SHP77 treated with DMSO at 0.1 percent for 48 hours (cell line): ENCODE data around the gene S100A6.
"Not testable (repeated sequence)": the region's sequence is repeated elsewhere in the genome, so short reads cannot be mapped to it uniquely, and the experiment has no call there.

Experiments
- DNase-seq: peaks from one replicate; lab custom pipeline; 2025; lab: John Stamatoyannopoulos, UW

Gene S100A6

GRCh38 chr1:153563991-153564390 lies 28.2 kb upstream of the S100A6 start:
- no peak for DNase-seq

DNA sequence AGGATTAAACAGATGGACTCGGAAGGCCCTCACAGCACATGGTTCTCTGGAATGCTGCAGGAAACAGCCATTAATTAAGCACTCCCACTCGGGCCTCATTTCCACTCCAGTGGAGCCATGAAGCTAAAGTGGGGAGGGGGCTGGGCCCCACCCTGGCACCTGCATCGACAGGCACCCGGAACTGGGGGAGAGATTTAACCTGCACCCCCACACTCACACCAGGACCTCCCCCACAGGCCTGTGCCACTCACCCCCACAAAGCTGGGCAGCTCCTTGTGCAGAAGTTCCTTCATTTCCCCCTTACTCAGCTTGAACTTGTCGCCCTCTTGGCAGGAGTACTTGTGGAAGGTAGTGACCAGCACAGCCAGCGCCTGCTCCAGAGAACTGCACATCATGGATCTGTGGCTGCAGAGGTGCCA lies 27.7 kb upstream of the S100A6 start:
- DNase-seq: no peak

DNA sequence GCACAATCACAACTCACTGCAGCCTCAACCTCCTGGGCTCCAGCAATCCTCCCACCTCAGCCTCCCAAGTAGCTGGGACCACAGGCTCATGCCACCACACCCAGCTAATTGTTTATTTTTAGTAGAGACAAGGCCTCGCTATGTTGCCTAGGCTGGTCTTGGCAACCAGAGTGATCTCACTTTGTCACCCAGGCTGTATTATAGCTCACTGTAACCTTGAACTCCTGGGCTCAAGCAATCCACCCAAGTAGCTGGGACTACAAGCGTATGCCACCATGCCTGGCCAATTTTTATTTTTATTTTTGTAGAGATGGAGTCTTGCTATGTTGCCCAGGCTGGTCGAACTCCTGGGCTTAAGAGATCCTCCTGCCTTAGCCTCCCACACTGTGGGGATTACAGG lies 26.2 kb upstream of the S100A6 start:
- not testable (repeated sequence) for DNase-seq

DNA sequence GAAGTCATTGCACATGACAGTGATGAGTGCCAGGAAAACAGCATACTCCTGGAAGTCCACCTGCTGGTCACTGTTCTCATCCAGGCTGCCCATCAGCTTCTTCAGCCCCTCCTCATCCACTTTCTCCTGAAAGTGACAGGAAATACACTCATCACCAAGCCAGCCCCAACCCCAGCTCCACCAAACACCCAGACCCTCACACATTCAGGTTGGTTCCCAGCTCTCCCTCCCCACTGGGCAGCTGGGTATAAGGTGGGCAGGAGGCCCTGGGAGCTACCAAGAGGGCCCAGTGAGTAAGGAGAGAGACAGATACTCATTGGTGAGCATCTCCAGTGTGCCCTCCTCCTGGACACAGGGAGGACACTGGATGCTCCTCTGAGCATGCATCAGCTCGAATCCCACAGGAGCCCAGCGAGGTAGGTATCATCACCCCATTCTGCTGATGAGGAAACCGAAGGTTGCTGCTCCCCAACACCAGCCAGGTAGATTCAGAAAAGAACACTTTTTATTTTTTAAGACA lies 25.7 kb upstream of the S100A6 start:
- no peak for DNase-seq

DNA sequence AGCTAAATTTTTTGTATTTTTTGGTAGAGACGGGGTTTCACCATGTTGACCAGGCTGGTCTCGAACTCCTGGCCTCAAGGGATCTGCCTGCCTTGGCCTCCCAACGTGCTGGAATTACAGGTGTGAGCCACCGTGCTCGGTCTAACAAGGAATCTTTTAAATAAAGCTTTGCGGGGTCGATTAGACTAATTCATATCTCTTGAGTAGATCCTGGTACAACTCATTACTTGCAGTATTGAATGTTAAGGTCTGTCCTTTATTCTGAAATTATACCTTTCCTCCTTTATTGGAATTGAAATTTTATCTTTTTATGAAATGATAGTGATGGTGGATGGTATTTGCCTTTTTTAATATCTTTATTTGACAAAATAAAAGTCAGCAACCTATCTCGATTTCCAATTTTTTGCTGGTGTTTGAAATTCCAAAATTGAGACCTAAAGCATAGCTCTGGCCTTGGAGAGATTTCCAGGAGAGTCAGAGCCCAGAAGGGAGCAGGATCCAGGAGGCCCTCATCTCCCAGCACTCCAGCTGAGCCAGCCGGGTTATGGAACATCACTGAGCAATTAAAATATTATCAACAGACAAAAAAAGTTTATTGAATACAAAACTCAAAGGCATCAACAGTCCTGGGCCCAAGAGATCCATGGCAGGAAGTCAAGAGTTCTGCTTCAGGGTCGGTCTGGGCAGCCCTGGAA lies 25.1 kb upstream of the S100A6 start:
- no peak for DNase-seq

GRCh38 chr1:153560241-153560640 lies 24.4 kb upstream of the S100A6 start:
- DNase-seq: no peak

DNA sequence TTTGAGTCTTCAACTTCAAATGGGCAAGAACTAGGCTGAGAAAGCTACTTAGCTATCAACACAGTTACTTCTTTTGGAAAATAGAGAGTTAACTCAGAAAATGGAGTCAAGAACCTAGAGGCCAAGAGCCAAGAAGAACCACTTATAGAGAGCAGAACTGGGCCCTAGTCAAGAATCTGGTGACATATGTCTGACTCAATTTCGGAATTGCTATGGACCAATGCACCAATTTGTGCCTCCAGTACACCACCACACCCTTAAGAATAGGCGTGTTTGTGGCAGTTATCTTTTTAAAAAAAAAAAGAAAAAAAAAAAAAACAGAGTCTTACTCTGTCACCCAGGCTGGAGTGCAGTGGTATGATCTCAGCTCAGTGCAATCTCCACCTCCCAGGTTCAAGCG lies 22.1 kb upstream of the S100A6 start:
- no peak for DNase-seq

- no peak for DNase-seq
Measured at GRCh38 chr1:153556348-153556747, 20.6 kb upstream of the S100A6 start.

- no peak for DNase-seq
Measured at GRCh38 chr1:153553830-153554541, 18.2 kb upstream of the S100A6 start.

DNA sequence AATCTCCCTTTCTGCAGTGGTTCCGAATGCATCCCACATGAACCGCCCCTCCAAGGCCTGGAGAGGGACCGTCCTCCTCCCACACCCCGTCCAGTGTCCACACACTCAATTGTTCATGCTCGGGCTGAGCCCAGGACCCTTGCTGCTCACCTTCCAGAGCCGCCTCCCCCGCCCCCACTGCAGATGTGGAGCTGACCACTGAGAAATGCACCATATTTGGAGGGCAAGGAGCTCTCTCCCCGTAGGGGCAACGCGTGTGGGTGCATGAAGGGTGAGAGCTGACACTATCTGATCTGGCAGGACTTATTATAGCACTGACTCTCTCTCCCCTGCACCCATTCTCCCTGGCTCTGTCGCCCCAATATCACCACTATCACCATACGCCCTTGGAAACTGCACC lies 17.3 kb upstream of the S100A6 start:
- no peak for DNase-seq

- no peak for DNase-seq
Measured at GRCh38 chr1:153552335-153552734, 16.5 kb upstream of the S100A6 start.

DNA sequence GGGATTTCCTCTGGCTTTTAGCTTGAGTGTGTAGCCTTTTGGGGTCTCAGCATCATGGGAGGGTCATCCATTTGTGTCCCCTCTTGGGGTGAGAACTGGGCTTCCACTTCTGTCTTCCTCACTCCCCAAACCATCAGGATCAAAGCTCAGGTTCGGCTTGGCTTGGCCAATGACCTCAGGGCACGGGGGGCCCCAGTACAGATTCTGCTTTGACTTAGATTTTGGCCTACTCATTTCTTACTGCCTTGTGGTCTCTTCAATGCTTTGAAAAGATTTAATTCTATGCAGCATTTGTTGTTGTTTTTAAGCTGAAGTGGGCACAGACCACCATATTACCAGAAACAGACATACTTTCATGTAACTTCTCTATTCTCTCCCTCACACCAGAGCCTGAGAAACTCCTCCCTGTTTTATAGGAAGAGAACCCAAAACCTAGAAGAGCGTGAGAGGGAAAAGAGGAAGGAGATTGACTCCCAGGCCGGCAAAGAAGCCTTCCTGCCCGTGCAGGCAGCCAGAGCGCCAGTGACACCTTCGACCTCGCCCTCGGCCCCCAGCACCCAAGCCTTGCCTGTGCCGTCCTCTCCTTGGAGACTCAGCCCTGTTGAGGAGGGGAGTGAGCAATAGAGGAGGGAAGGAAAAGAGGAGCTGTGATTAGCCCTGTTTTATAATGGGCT lies 15.2 kb upstream of the S100A6 start:
- DNase-seq: no peak

GRCh38 chr1:153550398-153550758 lies 14.6 kb upstream of the S100A6 start:
- no peak for DNase-seq

DNA sequence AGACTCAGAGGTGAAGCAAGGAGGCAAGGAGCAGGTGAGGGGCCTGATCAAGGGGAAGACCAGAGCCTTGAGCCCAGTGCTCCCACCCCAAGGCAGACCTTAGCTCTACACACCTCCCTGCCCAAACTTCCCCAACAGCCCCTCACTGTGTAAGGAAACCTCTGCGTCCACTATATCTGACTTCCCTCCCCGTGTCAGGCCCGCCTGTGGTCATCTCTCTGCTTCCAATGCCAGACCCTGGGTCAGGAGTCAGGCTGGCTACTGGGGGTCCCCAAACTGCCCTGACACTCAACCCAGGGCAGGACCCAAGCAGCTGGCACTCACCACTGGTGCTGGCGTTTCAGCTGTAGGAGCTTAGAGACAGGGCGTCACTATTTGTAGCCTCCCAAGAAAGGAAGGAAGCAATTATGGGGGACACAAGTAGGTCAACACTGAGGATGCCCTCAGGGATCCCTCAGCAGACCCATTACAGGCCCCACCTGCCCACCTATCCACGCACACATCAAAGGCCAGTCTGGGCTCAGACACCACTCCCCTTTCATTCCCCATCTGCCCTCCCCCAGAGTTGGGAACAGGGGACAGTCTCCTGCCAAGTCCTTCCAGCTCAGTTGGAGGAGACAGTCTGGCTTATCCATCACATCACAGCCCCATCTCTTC lies 14.1 kb upstream of the S100A6 start:
- no peak for DNase-seq

- DNase-seq: no peak
Measured at GRCh38 chr1:153548722-153549688, 13.2 kb upstream of the S100A6 start, which contains the start of gene S100A3. Gene S100A3, minus strand, starts transcription at chr1:153549258. Its CDS starts 773 bp downstream, at chr1:153548485.

DNA sequence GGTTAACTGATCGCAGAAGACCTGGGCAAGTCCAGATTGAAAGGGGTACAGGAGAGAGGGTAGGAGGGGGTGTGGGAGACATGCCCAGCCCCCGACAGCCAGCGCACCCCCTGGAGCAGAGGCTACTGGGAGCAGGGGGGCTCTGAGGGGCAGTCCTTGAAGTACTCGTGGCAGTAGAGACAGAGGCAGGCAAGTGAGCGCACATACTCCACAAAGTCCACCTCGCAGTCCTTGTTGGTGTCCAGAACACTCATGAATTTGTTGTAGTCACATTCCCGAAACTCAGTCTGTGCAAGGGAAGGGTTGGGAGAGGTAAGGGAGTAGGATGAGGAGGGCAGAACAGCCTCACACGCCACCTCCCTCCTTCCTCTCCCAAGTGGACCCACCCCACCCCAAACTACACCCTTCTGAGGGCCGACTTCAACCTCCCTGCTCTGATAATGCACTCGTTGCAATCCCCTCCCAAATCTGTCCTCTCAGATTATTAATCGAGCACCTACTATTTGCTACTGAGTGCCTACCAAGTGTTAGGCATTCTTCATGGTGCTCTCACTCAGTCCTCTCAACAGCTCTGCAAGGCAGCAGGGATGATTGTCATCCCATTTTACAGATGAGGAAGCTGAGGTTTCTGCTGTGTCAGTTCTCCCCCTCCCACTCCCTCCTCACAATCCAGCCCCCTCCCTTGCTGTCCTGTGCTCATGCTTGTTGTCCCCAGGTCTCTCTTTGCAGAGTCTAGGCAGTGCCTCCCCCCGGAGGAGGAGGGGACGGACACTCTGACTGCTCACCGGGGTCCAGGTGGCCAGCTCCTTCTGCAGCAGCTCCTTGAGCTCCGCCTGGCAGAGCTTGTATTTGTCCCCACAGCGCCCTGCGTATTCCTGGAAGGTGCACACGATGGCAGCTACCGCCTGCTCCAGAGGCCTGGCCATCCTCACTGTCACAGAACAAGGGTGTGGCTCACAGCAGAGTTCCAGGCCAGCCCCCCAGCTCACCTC lies 12.1 kb upstream of the S100A6 start:
- no peak for DNase-seq

- DNase-seq: no peak
Measured at GRCh38 chr1:153546796-153547559, 11.2 kb upstream of the S100A6 start.

DNA sequence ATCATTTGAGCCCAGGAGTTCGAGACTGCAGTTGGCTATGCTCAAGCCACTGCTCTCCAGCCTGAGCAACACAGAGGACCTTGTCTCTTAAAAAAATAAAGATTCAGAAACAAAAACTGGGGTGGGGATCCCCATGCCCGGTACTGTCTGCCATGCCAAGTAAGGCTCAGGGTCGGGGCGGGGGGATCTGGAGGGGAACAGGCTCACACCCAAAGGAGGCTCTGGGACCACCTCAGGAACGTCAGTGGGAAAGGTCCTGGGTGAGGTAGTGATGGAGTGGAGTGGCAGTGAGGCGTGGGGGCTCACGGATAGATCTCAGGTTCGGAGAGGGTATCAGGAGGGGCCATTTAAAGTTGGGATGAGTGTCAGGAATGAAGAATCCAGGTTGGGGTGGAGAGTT lies 10.6 kb upstream of the S100A6 start:
- DNase-seq: no peak
